NCI-H2107 treated with DMSO at 0.1 percent for 48 hours (cell line): ENCODE results near the gene ZNF236.
A peak's percentile ranks its signal among the peaks of the same experiment; 100 is the strongest.
"Not testable (repeated sequence)": the region's sequence is repeated elsewhere in the genome, so short reads cannot be mapped to it uniquely, and the experiment has no call there.

ENCODE experiments used
- DNase-seq: peaks from one replicate; lab custom pipeline; 2025; ENCODE audit not compliant: unreplicated experiment; lab: John Stamatoyannopoulos, UW

Gene ZNF236

DNA sequence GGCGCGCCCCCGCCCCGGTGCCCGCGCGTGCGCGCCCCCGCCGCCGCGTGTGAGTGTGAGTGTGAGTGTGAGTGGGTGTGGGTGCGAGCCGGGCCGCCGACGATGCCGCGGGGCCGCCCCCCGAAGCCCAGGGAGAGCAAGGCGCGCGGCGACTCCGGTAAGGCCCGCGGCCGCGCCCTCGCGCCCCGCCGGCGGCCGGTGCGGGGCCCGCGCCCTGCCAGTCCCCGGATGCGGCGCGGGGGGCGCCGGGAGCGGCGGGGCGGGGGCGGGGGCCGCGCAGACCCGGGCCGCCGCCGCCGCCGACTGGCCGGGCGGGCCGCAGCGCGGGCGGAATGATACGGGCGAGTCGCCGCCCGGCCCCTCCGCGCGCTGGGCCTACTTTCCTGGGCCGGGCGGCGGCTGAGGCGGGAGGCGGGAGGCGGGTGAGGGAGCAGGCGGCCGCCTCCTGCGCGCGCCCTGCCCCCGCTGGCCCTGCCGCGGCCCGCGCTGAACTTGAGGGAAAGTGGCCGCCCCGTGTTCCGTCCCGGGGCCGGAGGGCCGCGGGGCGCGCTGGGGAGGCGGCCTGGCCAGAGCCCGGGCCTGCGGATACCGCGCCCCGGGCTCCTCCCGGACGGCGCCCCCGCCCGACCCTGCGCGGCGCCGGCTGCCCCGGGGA is at the start of gene ZNF236:
Gene ZNF236 (plus strand): TSS at position 52 of the 655 bp plus-strand sequence. CDS start 51 bp downstream, at position 103.
- peak; percentile 23 for DNase-seq

- DNase-seq, result no peak
Observed at GRCh38 chr18:76772665-76773064, 49.7 kb upstream of the ZNF236 start.

DNA sequence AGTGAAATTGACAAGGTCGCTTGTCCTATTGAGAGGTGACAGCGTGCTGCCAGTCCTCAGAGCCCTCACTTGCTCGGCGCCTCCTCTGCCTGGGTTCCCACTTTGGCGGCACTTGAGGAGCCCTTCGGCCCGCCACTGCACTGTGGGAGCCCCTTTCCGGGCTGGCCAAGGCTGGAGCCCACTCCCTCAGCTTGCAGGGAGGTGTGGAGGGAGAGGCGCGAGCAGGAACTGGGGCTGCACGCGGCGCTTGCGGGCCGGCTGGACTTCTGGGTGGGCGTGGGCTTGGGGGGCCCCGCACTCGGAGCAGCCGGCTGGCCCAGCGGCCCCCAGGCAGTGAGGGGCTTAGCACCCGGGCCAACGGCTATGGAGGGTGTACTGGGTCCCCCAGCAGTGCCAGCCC is 45.3 kb upstream of the ZNF236 start:
- DNase-seq, result not testable (repeated sequence)

GRCh38 chr18:76783786-76784484 is 38.4 kb upstream of the ZNF236 start:
- no peak for DNase-seq

DNA sequence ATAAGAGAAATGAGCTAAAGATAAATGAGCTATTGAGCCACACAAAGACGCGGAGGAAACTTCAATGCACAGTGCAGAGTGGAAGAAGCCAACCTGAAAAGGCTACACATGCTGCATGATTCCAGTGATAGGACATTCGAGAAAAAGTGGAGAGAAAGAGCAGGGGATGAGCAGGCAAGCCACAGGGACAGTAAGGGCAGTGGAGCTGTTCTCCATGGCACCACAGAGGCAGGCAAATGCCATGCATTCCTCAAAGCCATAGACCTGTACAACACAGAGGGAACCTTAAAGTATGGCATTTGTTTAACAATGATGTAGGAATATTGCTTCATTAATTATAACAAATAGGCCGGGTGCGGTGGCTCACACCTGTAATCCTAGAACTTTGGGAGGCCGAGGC is 36.5 kb upstream of the ZNF236 start:
- DNase-seq, result no peak

GRCh38 chr18:76788571-76789317 is 33.6 kb upstream of the ZNF236 start:
- no peak for DNase-seq

DNA sequence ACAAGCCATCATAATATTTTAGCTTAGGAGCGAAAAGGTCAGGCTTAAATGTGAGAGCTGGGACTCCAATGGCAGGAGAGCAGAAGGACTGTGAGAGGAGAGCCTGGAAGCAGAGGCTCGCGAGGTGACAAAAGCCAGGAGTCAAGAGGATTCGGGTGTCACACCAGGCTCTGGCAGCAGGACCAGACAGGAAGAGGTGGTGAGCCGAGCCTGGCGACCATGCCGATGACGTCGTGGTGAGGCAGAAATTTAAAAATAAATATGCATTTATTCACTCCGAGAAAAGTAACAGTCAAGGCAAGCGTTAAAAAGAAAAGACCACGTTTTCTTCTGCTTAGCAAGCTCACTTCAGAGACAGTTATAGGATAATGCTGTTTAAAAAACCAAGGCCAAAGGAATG is 31.3 kb upstream of the ZNF236 start:
- DNase-seq, result no peak

GRCh38 chr18:76791642-76792041 is 30.7 kb upstream of the ZNF236 start:
- no peak for DNase-seq

DNA sequence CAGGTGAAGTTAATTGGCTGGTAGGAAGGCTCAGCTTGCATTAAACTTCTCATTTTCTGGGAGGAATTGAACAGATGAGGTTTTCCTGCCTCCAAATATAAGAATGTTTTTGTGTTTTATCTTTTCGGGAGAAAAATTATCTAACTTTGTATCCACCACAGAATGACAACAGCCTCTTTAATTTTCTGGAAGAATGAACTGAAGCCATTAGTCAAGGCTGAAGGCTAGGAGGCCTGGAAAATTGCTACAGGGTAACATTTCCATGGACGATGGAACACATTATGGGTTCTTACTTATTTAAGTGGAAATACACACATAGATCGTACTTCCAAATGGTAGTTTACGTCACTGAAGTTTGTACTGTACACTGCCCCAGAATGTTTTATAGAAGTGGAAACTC is 28.0 kb upstream of the ZNF236 start:
- no peak for DNase-seq

- peak; percentile 24 for DNase-seq
Observed at GRCh38 chr18:76801567-76802505, 20.5 kb upstream of the ZNF236 start.

DNA sequence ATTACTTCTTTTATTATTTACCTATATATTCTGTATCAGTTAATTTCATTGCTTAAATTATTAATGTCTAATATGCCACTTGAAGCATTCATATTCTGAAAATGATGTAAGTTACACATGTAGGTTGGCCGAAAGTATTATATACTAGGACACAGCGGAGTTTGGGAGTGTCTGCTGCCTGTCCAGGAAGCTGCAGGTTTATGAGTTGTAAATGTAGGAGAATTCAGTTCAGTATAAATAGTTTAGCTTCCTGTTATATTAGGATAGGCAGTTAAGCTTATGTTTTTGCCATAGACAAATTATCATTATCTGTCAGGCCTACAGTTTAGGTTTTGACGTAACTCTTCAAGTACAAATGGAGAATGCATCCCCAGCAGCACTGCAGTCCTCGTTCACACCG is 18.9 kb upstream of the ZNF236 start:
- DNase-seq, result no peak

DNA sequence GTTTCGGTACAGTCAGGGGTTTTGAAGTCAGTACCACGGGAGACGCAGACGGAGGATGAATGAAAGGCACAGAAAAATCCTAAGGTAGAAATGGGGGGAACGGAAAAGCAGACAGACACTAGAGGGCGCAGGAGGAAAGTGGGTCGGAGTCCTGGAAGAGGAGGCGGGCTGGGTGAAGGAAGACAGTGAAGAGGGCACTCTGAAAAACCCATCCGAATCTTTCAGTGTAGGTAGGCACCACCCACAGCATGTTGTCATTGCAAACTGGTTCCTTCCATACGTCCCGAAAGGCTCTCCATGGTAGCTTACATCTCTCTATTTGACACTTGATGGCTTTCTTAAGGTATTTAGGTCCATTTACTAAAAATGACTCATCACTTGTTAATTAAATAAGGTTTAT is 18.5 kb upstream of the ZNF236 start:
- DNase-seq, result peak; percentile 86

- no peak for DNase-seq
Observed at GRCh38 chr18:76805221-76805620, 17.1 kb upstream of the ZNF236 start.

- no peak for DNase-seq
Observed at GRCh38 chr18:76806301-76806700, 16.1 kb upstream of the ZNF236 start.

- DNase-seq, result no peak
Observed at GRCh38 chr18:76808561-76808960, 13.8 kb upstream of the ZNF236 start.

DNA sequence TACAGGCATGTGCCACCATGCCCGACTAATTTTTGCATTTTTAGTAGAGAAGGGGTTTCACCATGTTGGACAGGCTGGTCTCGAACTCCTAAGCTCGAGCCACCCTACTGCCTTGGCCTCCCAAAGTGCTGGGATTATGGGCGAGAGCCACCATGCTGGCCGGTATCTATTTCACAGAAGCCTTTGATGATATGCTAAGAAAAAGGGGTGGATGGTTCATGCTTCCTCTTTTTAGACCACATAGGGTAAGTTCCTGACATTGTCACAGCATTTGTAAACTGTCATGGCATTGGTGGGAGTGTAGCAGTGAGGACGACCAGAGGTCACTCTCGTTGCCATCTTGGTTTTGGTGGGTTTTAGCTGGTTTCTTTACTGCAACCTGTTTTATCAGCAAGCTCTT is 10.8 kb upstream of the ZNF236 start:
- not testable (repeated sequence) for DNase-seq

DNA sequence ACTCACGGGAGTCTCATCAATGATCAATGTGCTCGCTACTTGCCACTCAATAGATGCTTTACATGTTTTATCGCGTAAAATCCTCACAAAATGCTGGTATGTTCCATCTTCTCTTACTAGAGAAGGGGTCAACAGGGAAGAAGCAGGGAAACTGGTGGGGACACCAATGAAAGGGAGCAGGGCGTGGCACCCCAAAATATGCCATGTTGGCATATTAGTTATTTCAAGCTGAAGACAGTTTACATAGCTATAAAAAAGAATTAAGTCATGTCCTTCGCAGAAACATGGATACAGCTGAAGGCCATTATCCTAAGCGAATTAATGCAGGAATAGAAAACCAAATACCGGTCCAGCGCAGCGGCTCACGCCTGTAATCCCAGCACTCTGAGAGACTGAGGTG is 8.1 kb upstream of the ZNF236 start:
- DNase-seq, result no peak

GRCh38 chr18:76816127-76816526 is 6.2 kb upstream of the ZNF236 start:
- no peak for DNase-seq

DNA sequence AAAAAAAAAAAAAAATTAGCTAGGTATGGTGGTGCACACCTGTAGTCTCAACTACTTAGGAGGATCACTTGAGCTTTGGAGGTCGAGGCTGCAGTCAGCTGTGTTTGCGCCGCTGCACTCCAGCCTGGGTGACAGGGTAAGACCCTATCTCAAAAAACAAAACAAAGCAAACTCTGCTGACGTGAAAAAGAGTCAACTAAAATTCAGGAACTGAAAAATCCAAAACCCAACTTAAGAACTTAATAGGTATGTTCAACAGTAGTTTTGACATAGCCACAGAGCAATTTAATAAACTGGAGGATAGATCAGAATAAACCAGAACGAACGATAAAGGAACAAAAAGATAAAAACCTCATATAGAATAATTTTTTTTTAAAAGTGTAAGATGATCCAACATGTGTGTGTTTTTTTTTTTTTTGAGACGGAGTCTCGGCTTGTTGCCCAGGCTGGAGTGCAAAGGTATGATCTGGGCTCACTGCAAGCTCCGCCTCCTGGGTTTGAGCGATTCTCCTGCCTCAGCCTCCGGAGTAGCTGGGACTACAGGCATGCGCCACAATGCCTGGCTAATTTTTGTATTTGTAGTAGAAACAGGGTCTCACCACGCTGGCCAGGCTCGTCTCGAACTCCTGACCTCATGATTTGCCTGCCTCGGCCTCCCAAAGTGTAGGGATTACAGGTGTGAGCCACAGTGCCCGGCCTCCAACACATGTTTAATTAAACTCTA is 4.3 kb upstream of the ZNF236 start:
- no peak for DNase-seq

DNA sequence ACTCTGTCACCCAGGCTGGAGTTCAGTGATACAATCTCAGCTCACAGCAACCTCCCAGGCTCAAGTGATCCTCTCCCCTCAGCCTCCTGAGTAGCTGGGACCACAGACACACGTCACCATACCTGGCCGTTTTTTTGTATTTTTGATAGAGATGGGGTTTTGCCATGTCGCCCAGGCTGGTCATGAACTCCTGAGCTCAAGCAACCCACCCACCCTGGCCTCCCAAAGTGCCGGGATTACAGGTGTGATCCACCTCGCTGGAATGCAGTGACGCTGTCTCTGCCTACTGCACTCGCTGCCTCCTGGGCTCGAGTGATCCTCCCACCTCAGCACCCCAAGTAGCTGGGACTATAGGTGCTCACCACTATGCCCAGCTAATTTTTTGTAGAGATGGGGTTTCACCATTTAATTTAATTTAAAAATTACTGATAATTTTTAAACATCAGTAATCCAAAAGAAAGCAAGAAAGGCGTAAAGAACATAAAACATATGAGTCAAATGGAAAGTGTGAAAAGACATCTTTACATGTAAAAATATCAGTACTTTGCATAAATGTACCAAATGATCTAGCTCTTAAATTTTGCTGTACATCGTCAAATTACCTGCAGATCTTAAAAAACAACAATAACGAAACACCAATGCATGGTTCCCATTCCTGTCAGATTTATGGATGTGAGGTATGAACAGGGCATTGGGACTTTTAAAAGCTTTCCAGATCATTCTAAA is 2.8 kb upstream of the ZNF236 start:
- DNase-seq, result no peak
